Smooth muscle cell (in vitro differentiated cells): Measurements from ENCODE around the gene PPA1. TPM values are rescaled to one million over a fixed set of nuclear protein-coding genes. Genes with fewer than 3 reads are reported as not detected.
"Not testable (repeated sequence)": the region's sequence is repeated elsewhere in the genome, so short reads cannot be mapped to it uniquely, and the experiment has no call there.

Experiments
- DNase-seq: peaks from one replicate; lab custom pipeline; 2025; ENCODE audit not compliant: unreplicated experiment; lab: John Stamatoyannopoulos, UW
- H2AFZ ChIP-seq: fragments of 200-600 bp; sonication (generic); 2 replicates; pipeline ENCODE4 v1.6.0; 2016; ENCODE audit warnings: antibody characterized with exemption, low read depth, mild to moderate bottlenecking
- H3F3A ChIP-seq: fragments of 200-600 bp; sonication (generic); 2 replicates; pipeline ENCODE4 v1.6.0; 2017; ENCODE audit warnings: antibody characterized with exemption, low read depth
- H3K27ac ChIP-seq: fragments of 200-600 bp; sonication (generic); 2 replicates; pipeline ENCODE4 v1.5.1; 2016; ENCODE audit warnings: low read depth, mild to moderate bottlenecking
- H3K27me3 ChIP-seq: fragments of 200-600 bp; sonication (generic); 2 replicates; pipeline ENCODE4 v1.6.1; 2016; ENCODE audit warnings: low read depth, mild to moderate bottlenecking
- H3K36me3 ChIP-seq: fragments of 200-600 bp; sonication (generic); 2 replicates; pipeline ENCODE4 v1.5.1; 2016; ENCODE audit warnings: low read depth
- H3K4me1 ChIP-seq: fragments of 200-600 bp; sonication (generic); 2 replicates; pipeline ENCODE4 v1.5.1; 2016; ENCODE audit warnings: low read depth
- H3K4me2 ChIP-seq: fragments of 200-600 bp; sonication (generic); 2 replicates; pipeline ENCODE4 v1.6.0; 2016; ENCODE audit warnings: mild to moderate bottlenecking
- H3K4me3 ChIP-seq: fragments of 200-600 bp; sonication (generic); 2 replicates; pipeline ENCODE4 v1.5.1; 2016; ENCODE audit warnings: mild to moderate bottlenecking
- H3K79me2 ChIP-seq: fragments of 200-600 bp; sonication (generic); 2 replicates; pipeline ENCODE4 v1.6.0; 2016; ENCODE audit warnings: low read depth, mild to moderate bottlenecking
- H3K9ac ChIP-seq: fragments of 200-600 bp; sonication (generic); 2 replicates; pipeline ENCODE4 v1.6.0; 2016; ENCODE audit warnings: low read depth
- H3K9me3 ChIP-seq: fragments of 200-600 bp; sonication (generic); replicated peaks from 2 replicates; pipeline ENCODE4 v1.5.1; 2016; ENCODE audit warnings: low read depth
- H4K20me1 ChIP-seq: fragments of 200-600 bp; sonication (generic); 2 replicates; pipeline ENCODE4 v1.6.0; 2016; ENCODE audit warnings: low read depth
- WGBS: methylation state at CpG from one replicate; pipeline ENCODE4 v1.1.7; 2016; ENCODE audit warnings: low lambda C conversion rate; 5-methylcytosine and 5-hydroxymethylcytosine counted together
- polyA plus RNA-seq: library from polyadenylated mRNA; unstranded; fragments of >200 nt; fragmentation: Nextera tagmentation; extraction: Ambion mirVana; gene quantifications from 2 replicates; pipeline ENCODE4 v1.2.1, GENCODE V29; 2016
- total RNA-seq: library from RNA; depleted of rRNA; stranded (reverse); fragments of >200 nt; gene quantifications from 2 replicates; pipeline ENCODE4 v1.2.3, GENCODE V29; 2014
- TF ChIP-seq, protein P1 (sequence below): fragments of 200-600 bp; sonication (generic); IDR thresholded peaks from 2 replicates; pipeline ENCODE4 v1.5.1; 2017; ENCODE audit warnings: borderline replicate concordance, mild to moderate bottlenecking, antibody characterized with exemption; ENCODE audit not compliant: insufficient read depth, poor library complexity, severe bottlenecking

PPA1 gene
- total and polyA plus RNA-seq, 2 experiments from 2014 or later = 38.1 to 58.4 TPM

DNA sequence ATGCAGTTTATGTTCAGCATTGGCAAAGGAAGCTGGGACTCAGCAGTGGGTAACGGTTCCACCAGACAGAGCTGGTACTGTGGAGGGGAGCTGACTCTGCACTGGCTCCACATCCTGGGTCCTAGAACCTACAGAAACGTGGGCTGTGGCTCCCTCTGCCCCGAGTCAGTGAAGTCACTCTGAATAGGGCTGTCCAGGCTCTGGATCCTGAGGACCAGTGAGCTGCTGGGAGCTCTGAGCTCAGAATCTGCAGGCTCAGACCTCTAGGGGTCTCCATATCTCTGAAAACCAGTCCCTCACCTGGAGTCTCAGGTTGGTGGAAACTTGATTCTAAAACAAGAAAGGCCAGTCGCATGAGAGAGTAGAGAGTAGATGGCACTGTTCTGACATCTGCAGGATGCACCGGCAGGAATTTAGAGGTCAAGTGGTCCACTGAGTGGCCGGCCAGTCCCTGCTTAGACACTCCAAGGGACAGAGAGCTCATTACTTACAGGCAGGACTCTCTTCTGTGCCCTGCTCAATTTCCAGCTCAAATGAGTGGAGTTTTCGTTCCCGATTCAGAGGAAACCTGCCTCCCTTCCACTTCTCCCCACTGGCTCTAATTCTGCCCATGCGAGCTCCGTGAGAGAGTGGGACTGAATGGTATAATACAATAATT, 31.9 kb upstream of the PPA1 start:
- WGBS = 58% methylated on average over 10 of the region's 10 CpGs

DNA sequence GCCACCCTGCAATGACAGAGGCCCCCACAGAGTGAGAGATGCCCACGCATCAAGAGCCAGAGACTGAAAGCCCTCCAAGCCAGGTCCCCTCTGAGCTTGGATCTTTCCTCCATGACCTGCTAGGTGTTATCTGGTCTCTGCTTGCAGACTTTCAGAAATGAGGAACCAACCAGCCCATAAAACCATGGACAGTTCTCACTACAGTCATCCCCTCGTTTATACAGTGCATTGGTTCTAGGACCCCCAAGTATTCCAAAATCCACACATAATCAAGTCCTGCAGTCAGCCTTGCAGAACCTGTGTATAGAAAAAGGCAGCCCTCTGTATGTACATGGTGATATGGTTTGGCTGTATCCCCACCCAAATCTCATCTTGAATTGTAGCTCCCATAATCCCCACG, 27.5 kb upstream of the PPA1 start:
- DNase-seq = no peak
- H3K4me3 ChIP-seq = no peak overlapping the region
- no peak overlapping the region for H3K9ac ChIP-seq
- H3K36me3 ChIP-seq = no peaks in the 10 kb centered on the region
- no peak overlapping the region for H3K4me2 ChIP-seq
- no peaks in the 10 kb centered on the region for H3K4me1 ChIP-seq
- WGBS = 91% methylated on average over 3 of the region's 3 CpGs
- H3K9me3 ChIP-seq = no peaks in the 10 kb centered on the region
- no peak overlapping the region for H3K27ac ChIP-seq
- no peaks in the 10 kb centered on the region for H3K79me2 ChIP-seq
- no peaks in the 10 kb centered on the region for H4K20me1 ChIP-seq
- no peak overlapping the region for H2AFZ ChIP-seq
- no peaks in the 10 kb centered on the region for H3F3A ChIP-seq
- no peaks in the 10 kb centered on the region for H3K27me3 ChIP-seq
- TF ChIP-seq, protein P1, sequence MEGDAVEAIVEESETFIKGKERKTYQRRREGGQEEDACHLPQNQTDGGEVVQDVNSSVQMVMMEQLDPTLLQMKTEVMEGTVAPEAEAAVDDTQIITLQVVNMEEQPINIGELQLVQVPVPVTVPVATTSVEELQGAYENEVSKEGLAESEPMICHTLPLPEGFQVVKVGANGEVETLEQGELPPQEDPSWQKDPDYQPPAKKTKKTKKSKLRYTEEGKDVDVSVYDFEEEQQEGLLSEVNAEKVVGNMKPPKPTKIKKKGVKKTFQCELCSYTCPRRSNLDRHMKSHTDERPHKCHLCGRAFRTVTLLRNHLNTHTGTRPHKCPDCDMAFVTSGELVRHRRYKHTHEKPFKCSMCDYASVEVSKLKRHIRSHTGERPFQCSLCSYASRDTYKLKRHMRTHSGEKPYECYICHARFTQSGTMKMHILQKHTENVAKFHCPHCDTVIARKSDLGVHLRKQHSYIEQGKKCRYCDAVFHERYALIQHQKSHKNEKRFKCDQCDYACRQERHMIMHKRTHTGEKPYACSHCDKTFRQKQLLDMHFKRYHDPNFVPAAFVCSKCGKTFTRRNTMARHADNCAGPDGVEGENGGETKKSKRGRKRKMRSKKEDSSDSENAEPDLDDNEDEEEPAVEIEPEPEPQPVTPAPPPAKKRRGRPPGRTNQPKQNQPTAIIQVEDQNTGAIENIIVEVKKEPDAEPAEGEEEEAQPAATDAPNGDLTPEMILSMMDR = no peak

More for the DNA sequence above, 31.9 kb upstream of the PPA1 start:
- TF ChIP-seq, protein P1 = no peak
- peaks cover 7% of the 10 kb centered on the region for H3F3A ChIP-seq
- no peak overlapping the region for H3K27ac ChIP-seq
- H2AFZ ChIP-seq = no peak overlapping the region
- no peak overlapping the region for H3K4me3 ChIP-seq
- no peak overlapping the region for H3K4me2 ChIP-seq
- H3K36me3 ChIP-seq = no peaks in the 10 kb centered on the region
- H3K79me2 ChIP-seq = no peaks in the 10 kb centered on the region
- H3K9me3 ChIP-seq = no peaks in the 10 kb centered on the region
- DNase-seq = no peak
- no peak overlapping the region for H3K9ac ChIP-seq
- no peaks in the 10 kb centered on the region for H3K4me1 ChIP-seq
- no peaks in the 10 kb centered on the region for H3K27me3 ChIP-seq
- H4K20me1 ChIP-seq = no peaks in the 10 kb centered on the region

DNA sequence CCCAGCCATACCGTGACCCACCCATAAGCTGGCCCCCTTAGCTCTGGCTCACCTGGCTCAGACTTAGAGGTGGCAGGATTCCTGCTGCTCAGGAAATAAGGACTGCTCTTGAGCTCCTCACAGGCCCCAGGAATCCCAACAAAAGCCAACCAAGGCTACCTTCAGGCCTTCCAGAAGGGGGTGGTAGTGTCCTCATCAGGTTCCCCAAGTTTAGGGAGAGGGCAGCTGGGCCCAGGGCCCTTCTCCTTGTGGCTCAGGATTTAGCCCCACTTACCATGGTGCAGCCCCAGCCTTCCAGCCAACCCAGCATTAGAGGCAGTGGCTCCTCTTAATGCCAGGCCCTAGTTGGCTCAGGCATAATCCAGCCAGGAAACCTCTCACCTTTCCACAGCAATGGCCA, 27.0 kb upstream of the PPA1 start:
- Histone ChIP-seq H3K4me1 (no peaks in the 10 kb centered on the region), H3K79me2 (no peaks in the 10 kb centered on the region), H4K20me1 (no peaks in the 10 kb centered on the region), H2AFZ (no peak overlapping the region), H3K27ac (no peak overlapping the region), H3K27me3 (no peaks in the 10 kb centered on the region), H3K4me3 (no peak overlapping the region), H3K9ac (no peak overlapping the region), H3K36me3 (no peaks in the 10 kb centered on the region), H3F3A (no peaks in the 10 kb centered on the region), H3K9me3 (no peaks in the 10 kb centered on the region), H3K4me2 (no peak overlapping the region)
- DNase-seq = no peak
- WGBS = 67% methylated on average over 1 of the region's 1 CpG
- TF ChIP-seq, protein P1 = no peak

DNA sequence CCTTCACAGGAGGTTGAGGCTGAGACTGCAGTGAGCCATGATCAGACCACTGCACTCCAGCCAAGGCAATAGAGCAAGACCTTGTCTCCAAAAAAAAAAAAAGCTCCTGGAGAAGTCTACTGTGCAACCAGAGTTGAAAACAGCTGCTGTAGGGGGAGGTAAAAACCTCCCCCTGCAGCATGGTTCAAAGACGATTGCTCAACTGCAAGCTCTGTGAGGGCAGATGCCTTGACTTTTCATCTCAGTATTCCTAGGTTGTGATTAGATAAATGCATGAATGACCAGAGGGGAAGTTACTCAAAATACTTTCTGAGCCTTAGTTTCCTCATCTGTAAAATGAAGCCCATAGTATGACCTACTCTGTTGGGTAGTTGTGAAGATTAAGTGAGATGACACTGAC, 25.0 kb upstream of the PPA1 start:
- Histone ChIP-seq H3K9me3 (no peaks in the 10 kb centered on the region), H2AFZ (no peak overlapping the region), H3K79me2 (no peaks in the 10 kb centered on the region), H3K36me3 (no peaks in the 10 kb centered on the region), H3K27ac (no peak overlapping the region), H3F3A (no peaks in the 10 kb centered on the region), H3K4me2 (no peak overlapping the region), H3K4me3 (no peak overlapping the region), H3K27me3 (no peaks in the 10 kb centered on the region), H3K4me1 (no peaks in the 10 kb centered on the region), H4K20me1 (no peaks in the 10 kb centered on the region), H3K9ac (no peak overlapping the region)
- TF ChIP-seq, protein P1 = no peak
- DNase-seq = no peak
- WGBS = 87% methylated on average over 1 of the region's 1 CpG

DNA sequence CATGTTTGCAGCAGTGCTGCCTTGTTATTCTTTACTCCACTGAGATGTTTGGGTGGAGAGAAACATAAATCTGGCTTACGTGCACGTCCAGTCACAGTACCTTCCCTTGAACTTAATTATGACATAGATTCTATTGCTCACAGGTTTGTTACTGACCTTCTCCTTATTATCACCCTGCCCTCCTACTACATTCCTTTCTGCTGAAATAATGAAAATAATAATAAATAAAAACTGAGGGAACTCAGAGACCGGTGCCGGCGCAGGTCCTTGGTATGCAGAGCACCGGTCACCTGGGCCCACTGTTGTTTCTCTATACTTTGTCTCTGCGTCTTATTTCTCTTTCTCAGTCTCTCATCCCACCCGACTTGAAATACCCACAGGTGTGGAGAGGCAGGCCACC, 24.6 kb upstream of the PPA1 start:
- DNase-seq, H3K4me2 ChIP-seq, H3F3A ChIP-seq, H4K20me1 ChIP-seq, H3K36me3 ChIP-seq, H3K79me2 ChIP-seq, H2AFZ ChIP-seq, H3K9ac ChIP-seq, H3K4me1 ChIP-seq, H3K27ac ChIP-seq, H3K4me3 ChIP-seq, H3K9me3 ChIP-seq, H3K27me3 ChIP-seq: not testable (repeated sequence)
- WGBS = 68% methylated on average over 8 of the region's 8 CpGs
